Renal pelvis (tissue), 4 donors: ENCODE results near the gene NMUR1. TPM values are rescaled to one million over a fixed set of nuclear protein-coding genes. Genes with fewer than 3 reads are reported as not detected.

Experiments used
- DNase-seq: peaks from one replicate; pipeline ENCODE4 v3.0.0-alpha.2; 2013
- polyA plus RNA-seq, 3 donors: library from polyadenylated mRNA; unstranded; fragments of 120-200 nt; gene quantifications; one replicate each; pipeline ENCODE4 v1.2.1, GENCODE V29; 2013; ENCODE audit not compliant: insufficient read length in 3 of 3

NMUR1 gene
- polyA plus RNA-seq, 3 donors = 0.53 to 1.1 (median 0.74) TPM

DNA sequence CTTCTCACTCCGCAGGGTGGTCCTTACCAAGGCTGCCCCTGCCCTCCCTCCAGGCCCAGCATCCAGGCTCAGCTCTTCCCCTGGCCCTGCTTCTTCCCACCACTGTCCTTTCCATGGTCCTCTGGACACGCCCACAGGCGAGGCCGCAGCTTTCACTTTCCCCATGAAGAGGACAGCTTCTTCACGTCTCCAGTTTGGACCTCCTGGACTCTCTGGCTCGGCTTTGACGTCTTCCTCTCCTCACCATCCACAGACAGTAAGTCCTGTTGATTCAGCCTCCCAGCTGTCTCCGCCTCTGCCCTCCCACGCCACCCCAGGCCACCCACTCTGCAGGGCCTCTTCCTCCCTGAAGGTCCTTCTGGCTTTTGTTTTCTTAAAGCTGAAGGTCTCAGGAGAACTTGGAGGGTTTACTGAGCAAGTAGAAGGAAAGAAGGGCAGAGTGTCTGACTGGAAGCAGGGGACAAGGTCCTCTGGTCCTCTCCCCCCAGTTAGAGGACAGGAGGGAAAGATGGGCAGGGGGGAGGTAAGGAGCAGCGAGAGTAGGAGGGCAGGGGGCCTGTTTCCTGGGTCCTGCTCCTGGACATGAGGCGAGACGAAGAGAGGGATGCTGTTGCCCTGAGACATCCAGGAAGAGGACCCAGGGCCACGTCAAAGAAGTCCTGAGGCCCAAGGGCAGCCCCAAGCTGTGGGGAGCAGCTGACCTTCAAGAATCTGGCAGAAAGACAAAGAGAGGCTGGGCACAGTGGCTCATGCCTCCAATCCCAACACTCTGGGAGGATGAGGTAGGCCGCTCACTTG lies 24.7 kb upstream of the NMUR1 start:
- peak; percentile 66 for DNase-seq

DNA sequence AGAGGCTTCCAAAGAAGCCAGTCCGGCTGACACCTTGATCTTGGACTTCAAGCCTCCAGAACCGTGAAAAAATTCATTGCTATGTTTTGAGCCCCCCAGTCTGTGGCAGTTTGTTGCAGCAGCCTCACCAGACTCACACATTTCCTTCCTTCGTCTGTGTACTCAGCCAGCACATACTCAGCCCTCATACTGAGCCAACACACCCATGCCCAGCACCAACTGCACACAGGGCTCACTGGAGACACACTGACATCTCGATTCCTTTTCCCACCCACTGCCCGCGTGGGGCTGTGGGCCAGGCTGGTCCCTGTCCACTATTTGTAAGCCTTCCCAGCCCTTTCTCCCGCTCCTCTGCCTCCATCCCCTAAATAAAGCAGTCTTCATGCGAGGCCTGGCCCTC lies 24.1 kb upstream of the NMUR1 start:
- no peak for DNase-seq

- DNase-seq = no peak
Measured at GRCh38 chr2:231552752-231553151, 22.5 kb upstream of the NMUR1 start.

GRCh38 chr2:231549446-231550239 lies 19.4 kb upstream of the NMUR1 start:
- DNase-seq = no peak

DNA sequence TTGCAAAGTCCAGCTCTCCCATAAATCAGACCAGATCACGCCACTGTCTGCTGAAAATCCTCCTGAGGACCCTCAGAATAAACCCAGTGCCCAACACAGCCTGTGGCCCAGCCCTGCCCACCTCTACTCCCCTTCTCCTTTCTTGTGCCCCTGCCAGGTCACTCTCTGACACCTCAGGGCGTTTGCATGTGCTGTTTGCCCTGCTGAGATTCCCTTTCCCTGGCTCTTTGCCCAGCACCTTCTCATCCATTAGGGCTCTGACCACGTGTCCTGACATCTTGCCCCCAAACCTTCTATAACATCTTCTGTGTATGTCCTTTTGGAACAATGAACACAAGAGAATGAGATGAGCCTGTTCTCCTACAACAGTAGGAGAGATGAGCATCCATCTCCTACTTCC lies 18.5 kb upstream of the NMUR1 start:
- DNase-seq = no peak

DNA sequence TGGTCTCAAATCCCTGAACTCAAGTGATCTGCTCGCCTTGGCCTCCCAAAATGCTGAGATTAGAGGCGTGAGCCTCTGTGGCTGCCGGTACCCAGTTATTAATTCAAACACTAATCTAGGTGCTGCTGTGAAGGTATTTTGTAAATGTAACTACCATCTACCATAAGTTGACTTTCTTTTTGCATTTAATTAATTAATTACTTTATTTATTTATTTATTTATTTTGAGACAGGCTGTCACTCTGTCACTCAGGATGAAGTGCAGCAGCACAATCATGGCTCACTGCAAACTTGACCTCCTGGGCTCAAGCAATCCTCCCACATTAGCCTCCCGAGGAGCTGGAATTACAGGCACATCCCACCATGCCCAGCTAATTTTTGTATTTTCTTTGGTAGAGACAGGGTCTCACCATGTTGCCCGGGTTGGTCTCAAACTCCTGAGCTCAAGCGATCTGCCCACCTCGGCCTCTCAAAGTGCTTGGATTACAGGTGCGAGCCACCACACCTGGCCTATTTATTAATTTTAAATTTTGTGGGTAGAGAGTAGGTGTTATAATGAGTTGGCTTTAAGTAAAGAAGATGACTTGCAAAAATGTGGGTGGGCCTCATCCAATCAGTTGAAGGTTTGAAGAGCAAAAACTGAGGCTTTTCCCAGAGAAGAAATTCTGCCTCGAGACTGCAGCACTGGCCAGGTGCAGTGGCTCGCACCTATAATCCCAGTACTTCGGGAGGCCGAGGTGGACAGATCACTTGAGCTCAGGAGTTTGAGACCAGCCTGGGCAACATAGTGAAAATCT lies 17.3 kb upstream of the NMUR1 start:
- DNase-seq = no peak

GRCh38 chr2:231546014-231546715 lies 15.9 kb upstream of the NMUR1 start:
- no peak for DNase-seq

DNA sequence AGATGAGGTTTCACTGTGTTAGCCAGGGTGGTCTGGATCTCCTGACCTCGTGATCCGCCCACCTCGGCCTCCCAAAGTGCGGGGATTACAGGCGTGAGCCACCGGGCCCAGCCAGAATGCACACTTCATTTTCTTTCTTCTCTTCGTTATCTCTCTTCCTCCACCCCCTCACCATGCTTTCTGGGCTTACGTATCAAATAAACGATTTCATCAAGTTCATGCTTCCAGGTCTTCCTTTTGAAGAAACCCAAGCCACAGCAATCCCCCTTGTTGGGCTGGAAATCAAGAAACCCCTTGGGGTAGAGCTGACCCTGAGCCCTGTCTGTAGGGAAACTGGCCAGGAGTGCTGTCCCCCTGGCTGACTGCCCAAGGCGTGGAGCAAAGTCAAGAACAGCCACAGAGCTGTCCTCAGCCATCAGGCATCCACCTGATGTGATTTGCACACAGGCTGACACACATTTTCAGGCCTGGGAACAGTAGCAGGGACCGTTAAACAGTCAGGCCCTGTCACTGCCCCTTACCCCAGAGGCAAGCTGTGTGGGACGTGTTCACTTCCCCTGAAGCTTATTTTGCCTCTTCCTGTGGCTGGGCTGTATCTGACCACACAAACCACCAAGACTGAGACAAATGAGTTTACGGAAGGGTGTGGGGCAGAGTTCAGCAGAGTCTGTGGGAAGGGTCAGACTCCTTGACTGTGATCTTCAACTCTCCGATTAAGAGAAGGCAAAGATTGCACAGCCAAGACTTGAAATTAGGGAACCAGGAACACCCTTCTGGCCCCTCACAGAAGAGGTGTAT lies 15.1 kb upstream of the NMUR1 start:
- DNase-seq = no peak

GRCh38 chr2:231542136-231542535 lies 11.9 kb upstream of the NMUR1 start:
- DNase-seq = no peak

DNA sequence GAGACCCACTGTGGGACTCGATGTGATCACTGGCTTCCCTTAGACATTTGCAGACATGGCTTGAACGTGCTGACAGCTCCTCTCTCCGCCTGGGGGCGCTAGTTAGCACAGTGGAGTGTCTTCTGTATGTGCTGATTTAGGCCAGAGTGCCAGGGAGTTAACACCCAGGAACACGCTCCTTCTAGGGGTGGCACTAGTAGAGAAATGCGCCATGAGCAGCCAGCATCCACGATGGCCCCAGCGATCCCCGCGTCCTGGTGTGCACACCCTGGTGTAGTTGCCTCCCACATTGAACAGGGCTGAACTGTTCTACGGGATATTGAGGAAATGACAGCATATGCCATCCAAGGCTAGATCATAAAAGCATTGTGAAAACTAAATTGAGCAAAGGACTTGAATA lies 11.4 kb upstream of the NMUR1 start:
- DNase-seq = no peak

- DNase-seq = no peak
Measured at GRCh38 chr2:231539991-231540390, 9.7 kb upstream of the NMUR1 start.

DNA sequence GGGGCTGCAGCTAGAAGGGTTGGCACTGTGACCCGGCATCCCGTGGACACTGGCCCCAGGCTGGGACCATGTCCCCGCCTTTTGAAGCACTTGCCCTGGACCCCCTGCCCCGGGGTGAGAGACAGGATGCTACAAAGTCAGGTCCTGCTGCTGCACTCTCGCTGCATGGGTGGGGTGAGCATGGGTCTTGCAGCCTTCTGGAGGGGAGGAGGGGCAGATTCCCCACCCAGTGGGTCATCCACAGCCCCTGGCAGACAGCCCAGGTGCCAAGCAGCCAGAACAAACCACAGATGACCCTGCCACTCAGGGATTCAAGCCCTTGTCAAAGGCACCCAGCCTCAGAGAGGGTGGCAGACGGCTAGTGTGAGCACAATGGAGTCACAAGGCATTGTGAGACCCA lies 5.7 kb upstream of the NMUR1 start:
- no peak for DNase-seq

GRCh38 chr2:231533777-231534125 lies 3.5 kb upstream of the NMUR1 start:
- no peak for DNase-seq

GRCh38 chr2:231533086-231533776 lies 3.0 kb upstream of the NMUR1 start:
- DNase-seq = no peak

DNA sequence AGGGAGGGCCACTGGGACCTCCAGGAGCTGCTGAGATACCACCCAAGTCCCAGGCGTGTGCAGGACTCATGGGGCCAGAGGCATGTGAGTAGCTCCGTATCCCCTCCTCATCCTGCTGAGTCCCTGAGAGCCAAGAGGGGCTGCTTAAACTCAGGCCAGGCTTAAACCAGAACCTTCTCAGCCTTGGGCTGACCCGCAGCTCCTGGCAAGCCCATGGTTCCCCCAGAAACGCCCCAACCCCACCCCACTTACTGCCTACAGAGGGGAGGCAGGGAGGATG lies 2.5 kb upstream of the NMUR1 start:
- no peak for DNase-seq

DNA sequence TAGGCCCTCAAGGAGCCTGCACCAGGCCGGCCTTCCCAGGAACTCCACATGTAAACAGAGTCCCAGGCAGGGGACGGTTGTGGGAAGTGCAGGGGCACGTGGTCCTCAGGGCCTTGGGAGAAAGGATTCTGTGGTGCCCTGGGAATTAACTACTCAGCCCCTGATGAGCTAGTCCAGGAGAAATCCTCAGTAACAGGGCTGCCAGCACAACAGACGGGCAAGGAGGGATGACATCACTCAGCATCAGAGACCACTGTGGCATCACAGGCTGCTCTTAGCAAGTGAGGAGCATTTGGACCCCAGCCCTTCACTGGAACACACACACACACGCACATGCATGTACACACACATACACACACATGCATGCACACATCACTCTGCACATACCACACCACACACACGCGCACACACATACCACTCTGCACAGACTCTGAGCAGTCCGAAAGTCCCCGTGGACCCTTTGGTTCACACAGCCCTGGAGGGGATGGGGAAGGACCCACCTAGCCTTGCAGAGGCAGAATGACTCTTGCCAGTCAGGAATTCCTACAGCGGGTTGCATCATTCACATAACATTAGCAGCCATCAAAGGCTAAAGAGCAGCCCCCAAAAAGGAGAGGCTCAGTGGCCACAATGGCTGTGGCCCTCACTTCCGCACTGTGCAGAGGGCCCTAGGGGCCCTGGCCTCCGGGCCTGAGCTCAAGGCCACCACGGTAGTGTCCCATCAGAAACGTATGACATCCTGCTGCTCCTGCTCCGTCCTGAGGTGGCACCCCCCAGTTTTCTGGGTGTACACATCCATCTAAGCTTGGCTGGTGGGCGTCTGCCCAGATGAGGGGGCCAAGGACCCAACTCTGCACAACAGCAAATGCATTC lies 1.9 kb upstream of the NMUR1 start:
- no peak for DNase-seq

DNA sequence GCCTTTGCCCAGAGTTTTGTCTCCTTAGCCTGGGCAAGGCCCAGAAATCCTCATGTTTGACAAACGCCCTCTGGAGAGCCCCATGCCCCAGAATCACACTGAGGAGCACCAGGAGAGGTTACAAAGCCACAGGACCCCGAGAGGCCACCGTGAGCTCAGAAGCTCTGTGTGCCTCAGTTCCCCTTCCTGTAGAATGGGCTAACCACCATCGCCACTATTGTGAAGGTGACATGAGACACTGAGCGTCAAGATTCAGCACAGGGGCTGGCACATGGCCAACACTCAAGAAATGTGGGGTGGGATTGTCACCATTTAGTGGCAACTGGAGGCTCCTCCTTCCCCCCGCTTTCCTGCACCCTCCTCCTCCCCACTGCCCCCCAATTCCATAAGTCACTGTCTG lies 1.2 kb upstream of the NMUR1 start:
- DNase-seq = no peak

DNA sequence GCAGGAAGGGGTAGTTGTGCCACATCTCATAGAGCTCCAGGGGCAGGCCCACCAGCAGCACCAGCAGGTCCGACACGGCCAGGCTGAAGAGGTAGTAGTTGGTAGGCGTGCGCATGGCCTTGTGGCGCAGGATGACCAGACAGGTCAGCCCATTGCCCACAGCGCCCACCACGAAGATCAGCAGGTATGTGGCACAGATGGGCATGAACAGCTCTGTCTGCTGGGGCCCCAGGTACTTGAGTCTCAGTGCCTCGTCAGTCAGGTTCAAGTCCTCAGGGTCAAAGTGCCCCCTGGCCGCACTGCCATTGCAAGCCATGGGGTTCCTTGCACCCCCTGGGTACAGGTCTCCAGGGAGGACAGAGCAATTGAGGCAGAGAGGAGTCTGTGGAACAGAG lies 1.6 kb downstream of the NMUR1 start:
- DNase-seq = no peak

GRCh38 chr2:231527955-231528635 lies 2.1 kb downstream of the NMUR1 start:
- DNase-seq = no peak
